Transverse colon (tissue), 4 donors: Measurements from ENCODE around the gene TAF5. TPM values are rescaled to one million over a fixed set of nuclear protein-coding genes. Genes with fewer than 3 reads are reported as not detected.

Source experiments
- DNase-seq: peaks from one replicate; pipeline ENCODE4 v3.0.0-alpha.2; 2019
- H3K27ac ChIP-seq, 4 donors: fragments of 200-600 bp; sonication (generic); 2 replicates each; pipeline ENCODE4 v1.5.1; 2016 to 2018; ENCODE audit warnings: inconsistent platforms in 4 of 4
- H3K27me3 ChIP-seq: fragments of 200-600 bp; sonication (generic); 2 replicates; pipeline ENCODE4 v1.5.1; 2017; ENCODE audit warnings: inconsistent platforms
- H3K36me3 ChIP-seq, 4 donors: fragments of 200-600 bp; sonication (generic); 2 replicates each; pipeline ENCODE4 v1.5.1; 2017 to 2019; ENCODE audit warnings: inconsistent platforms in 4 of 4
- H3K4me1 ChIP-seq, 4 donors: fragments of 200-600 bp; sonication (generic); 2 replicates each; pipeline ENCODE4 v1.5.1; 2017 to 2020; ENCODE audit warnings: inconsistent platforms in 4 of 4
- H3K4me3 ChIP-seq, 4 donors: fragments of 200-600 bp; sonication (generic); 1 replicate in 1 of 4; 2 replicates in 3 of 4; pipeline versions ENCODE4 v1.5.1 to v1.6.1; 2017 to 2019; ENCODE audit warnings: inconsistent platforms in 4 of 4
- H3K9me3 ChIP-seq, 2 donors: fragments of 200-600 bp; sonication (generic); 2 replicates each; pipeline ENCODE4 v1.5.1; 2017 to 2019; ENCODE audit warnings: inconsistent platforms in 2 of 2
- EP300 ChIP-seq: sonication (generic); formaldehyde crosslinking; IDR thresholded peaks from one replicate; pipeline ENCODE4 v1.6.1; 2017; ENCODE audit warnings: antibody characterized with exemption, low read depth
- POLR2A ChIP-seq: fragments of 450-650 bp; IDR thresholded peaks from one replicate; pipeline ENCODE4 v1.6.1; 2016; ENCODE audit warnings: antibody characterized with exemption, mild to moderate bottlenecking, moderate library complexity
- POLR2AphosphoS5 ChIP-seq, 3 donors: sonication (generic); formaldehyde crosslinking; IDR thresholded peaks; one replicate each; pipeline ENCODE4 v1.6.1; 2016; ENCODE audit warnings: antibody characterized with exemption in 3 of 3
- WGBS, 2 donors: methylation state at CpG; one replicate each; pipeline ENCODE4 v1.1.5; 2018; ENCODE audit warnings: low coverage in 1 of 2; 5-methylcytosine and 5-hydroxymethylcytosine counted together
- in situ Hi-C, 4 donors: fragments of 200-750 bp; cut with MboI; loops; one replicate each; pipeline versions ENCODE4 v1.15.0 to v1.15.1; 2017; ENCODE audit warnings: low sequenced_read_pairs in 3 of 4, low pct_ligation_motif_present in 1 of 4, low pct_unique_long_range_greater_than_20kb in 1 of 4
- intact Hi-C: fragments of 100-400 bp; cut with DNase I; formaldehyde crosslinking; loops from one replicate; pipeline ENCODE4 v1.15.1; 2023; ENCODE audit warnings: low total_unique reads
- total RNA-seq, 4 donors: library from RNA; depleted of rRNA; stranded (reverse); fragments of >200 nt; gene quantifications; one replicate each; pipeline ENCODE4 v1.1.0, GENCODE V29; 2016
- TF ChIP-seq, protein P1 (sequence below), 5 experiments: fragments of 200-600 bp in 3 of 5; fragments of 450-650 bp in 2 of 5; sonication (generic) in 3 of 5; IDR thresholded peaks; 1 replicate in 2 of 5; 2 replicates in 3 of 5; pipeline ENCODE4 v1.5.1; 2016 to 2017; ENCODE audit warnings: antibody characterized with exemption in 5 of 5, inconsistent platforms in 3 of 5, mild to moderate bottlenecking in 2 of 5, moderate library complexity in 1 of 5

The TAF5 gene
- total RNA-seq, 4 donors from 2014 or later: 1.00 to 22.8 (median 5.9) TPM

DNA sequence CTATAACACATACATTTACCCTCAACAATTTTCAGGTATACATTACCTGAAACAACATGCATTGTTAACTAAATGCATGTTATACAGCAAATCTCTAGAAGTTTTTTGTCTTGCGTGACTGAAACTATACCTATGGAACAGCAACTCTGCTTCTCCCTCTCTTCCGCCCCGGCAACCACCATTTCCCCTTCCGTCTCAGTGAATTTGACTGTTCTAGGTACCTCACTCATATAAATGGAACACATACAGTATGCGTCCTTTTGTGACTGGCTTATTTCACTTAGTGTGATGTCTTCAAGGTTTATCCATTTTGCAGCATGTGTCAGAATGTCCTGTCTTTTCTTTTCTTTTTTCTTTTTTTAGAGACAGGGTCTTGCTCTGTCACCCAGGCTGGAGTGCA lies 61.9 kb downstream of the TAF5 start:
- no peaks in the 10 kb centered on the region for H3K9me3 ChIP-seq
- no peak overlapping the region for H3K4me3 ChIP-seq
- no peak for DNase-seq
- 96% methylated on average over 5 of the region's 5 CpGs for WGBS, 2 donors
- intact Hi-C loops: no loop called here
- H3K4me1 ChIP-seq: no peaks in the 10 kb centered on the region
- H3K27ac ChIP-seq: no peak overlapping the region
- no peaks in the 10 kb centered on the region for H3K27me3 ChIP-seq
- TF ChIP-seq POLR2AphosphoS5 (IDR thresholded peaks at IDR 0.05) (no peak), EP300 (no peak), POLR2A (no peak)
- TF ChIP-seq, protein P1, sequence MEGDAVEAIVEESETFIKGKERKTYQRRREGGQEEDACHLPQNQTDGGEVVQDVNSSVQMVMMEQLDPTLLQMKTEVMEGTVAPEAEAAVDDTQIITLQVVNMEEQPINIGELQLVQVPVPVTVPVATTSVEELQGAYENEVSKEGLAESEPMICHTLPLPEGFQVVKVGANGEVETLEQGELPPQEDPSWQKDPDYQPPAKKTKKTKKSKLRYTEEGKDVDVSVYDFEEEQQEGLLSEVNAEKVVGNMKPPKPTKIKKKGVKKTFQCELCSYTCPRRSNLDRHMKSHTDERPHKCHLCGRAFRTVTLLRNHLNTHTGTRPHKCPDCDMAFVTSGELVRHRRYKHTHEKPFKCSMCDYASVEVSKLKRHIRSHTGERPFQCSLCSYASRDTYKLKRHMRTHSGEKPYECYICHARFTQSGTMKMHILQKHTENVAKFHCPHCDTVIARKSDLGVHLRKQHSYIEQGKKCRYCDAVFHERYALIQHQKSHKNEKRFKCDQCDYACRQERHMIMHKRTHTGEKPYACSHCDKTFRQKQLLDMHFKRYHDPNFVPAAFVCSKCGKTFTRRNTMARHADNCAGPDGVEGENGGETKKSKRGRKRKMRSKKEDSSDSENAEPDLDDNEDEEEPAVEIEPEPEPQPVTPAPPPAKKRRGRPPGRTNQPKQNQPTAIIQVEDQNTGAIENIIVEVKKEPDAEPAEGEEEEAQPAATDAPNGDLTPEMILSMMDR (IDR thresholded peaks at IDR 0.05): no peak
- peaks cover 0 to 36% (median 12%) of the 10 kb centered on the region in 4 donors for H3K36me3 ChIP-seq
- in situ Hi-C loops: loop anchor here in 1 of 4 donors (10.0 kb wide), 1 partner anchor 55 kb away; no protein-coding TSS in a partner anchor

DNA sequence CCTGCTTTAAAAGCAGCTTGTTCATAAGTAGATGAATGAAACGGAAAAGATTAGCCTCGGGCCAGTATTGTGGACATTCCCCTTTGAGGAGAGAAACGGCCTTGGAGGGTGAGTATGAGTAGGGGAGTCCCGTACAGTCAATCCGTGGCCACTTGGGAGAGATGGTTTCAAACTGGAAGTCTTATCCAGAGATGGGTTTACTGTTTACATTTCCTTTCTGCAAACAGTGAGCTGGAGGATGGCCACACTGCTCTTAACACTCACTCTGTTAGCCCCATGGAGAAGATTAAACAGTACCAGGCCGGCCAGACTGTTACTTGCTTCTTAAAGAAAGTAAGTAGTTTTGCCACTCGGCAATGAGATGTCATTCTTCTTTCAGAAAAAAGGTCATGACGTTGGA lies 64.1 kb downstream of the TAF5 start:
- Histone ChIP-seq H3K9me3 (no peaks in the 10 kb centered on the region), H3K36me3 (peaks cover 0 to 38% (median 16%) of the 10 kb centered on the region in 4 donors), H3K27ac (no peak overlapping the region), H3K4me3 (no peak overlapping the region), H3K27me3 (no peaks in the 10 kb centered on the region), H3K4me1 (no peaks in the 10 kb centered on the region)
- TF ChIP-seq EP300 (no peak), POLR2A (no peak), POLR2AphosphoS5 (IDR thresholded peaks at IDR 0.05) (no peak)
- TF ChIP-seq, protein P1 (IDR thresholded peaks at IDR 0.05): no peak
- DNase-seq: no peak
- intact Hi-C loops: no loop called here
- 75 to 82% methylated on average over 8 of the region's 8 CpGs for WGBS, 2 donors
- in situ Hi-C loops: no loop called here

DNA sequence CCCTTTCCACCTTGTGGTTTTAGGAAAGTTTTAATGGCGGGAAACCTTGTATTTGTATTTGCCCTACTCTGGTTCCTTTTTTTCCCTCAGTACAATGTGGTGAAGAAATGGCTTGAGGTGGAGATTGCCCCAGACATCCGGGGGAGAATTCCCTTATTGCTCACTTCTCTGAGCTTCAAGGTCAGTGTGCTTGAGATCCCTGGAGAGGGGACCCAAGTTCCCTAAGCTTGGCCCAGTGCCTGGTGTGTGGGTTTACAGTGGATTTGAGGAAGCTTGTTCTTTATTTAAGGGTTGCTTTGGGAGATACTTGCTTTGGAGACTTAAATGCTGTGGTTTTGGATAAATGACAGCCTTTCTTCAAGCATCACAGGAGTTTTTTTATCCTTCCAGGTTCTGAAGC lies 66.1 kb downstream of the TAF5 start:
- DNase-seq: no peak
- Histone ChIP-seq H3K4me3 (no peak overlapping the region), H3K9me3 (no peaks in the 10 kb centered on the region), H3K27ac (no peak overlapping the region), H3K27me3 (no peaks in the 10 kb centered on the region), H3K4me1 (no peaks in the 10 kb centered on the region), H3K36me3 (peaks cover 0 to 50% (median 20%) of the 10 kb centered on the region in 4 donors)
- in situ Hi-C loops: no loop called here
- 85 to 100% methylated on average over 1 to 2 of the region's 2 CpGs for WGBS, 2 donors
- no peak for TF ChIP-seq POLR2A
- intact Hi-C loops: no loop called here

Other genes starting within 250 kb of the TAF5 start
- gene NT5C2, start 174.7 kb upstream of the TAF5 start, total RNA-seq: 100 to 1,000 TPM in 2 of 4 donors, 10 to 100 TPM in 2; 77.1 to 135 (median 105) TPM
- not detected for gene RPEL1, start 122.1 kb upstream of the TAF5 start, total RNA-seq
- gene INA, start 90.8 kb upstream of the TAF5 start, total RNA-seq: 1 to 10 TPM in 1 of 4 donors, under 1 TPM in 3; 0.60 to 1.1 (median 0.95) TPM
- gene PCGF6, start 16.8 kb upstream of the TAF5 start, total RNA-seq: 10 to 100 TPM in 3 of 4 donors, 1 to 10 TPM in 1; 5.9 to 44.5 (median 21.6) TPM
- 100 to 1,000 TPM in 3 of 4 donors, 10 to 100 TPM in 1; 13.7 to 415 (median 216) TPM for gene ATP5MK, start 28.5 kb downstream of the TAF5 start, total RNA-seq
- 10 to 100 TPM; 10.1 to 20.0 (median 13.3) TPM for gene PDCD11, start 28.6 kb downstream of the TAF5 start, total RNA-seq
- gene CALHM2, start 84.4 kb downstream of the TAF5 start, total RNA-seq: 10 to 100 TPM in 3 of 4 donors, 1 to 10 TPM in 1; 3.2 to 21.1 (median 15.7) TPM
- gene CALHM1, start 90.9 kb downstream of the TAF5 start, total RNA-seq: not detected
- gene CALHM3, start 111.3 kb downstream of the TAF5 start, total RNA-seq: not detected
- gene NEURL1, start 125.7 kb downstream of the TAF5 start, total RNA-seq: 100 to 1,000 TPM in 1 of 4 donors, 10 to 100 TPM in 3; 36.7 to 177 (median 55.8) TPM